Stimulated activated CD8-positive, alpha-beta memory T cell treated with anti-CD3 and anti-CD28 coated beads, Interleukin-2, amount 100 ng/mL, for 1 hour (primary cell): ENCODE measurements around the gene FOXJ3.

Experiments used
- DNase-seq, 2 donors: peaks; one replicate each; pipeline ENCODE4 v3.0.0-alpha.2; 2020; ENCODE audit warnings: low read depth in 2 of 2

The FOXJ3 gene

DNA sequence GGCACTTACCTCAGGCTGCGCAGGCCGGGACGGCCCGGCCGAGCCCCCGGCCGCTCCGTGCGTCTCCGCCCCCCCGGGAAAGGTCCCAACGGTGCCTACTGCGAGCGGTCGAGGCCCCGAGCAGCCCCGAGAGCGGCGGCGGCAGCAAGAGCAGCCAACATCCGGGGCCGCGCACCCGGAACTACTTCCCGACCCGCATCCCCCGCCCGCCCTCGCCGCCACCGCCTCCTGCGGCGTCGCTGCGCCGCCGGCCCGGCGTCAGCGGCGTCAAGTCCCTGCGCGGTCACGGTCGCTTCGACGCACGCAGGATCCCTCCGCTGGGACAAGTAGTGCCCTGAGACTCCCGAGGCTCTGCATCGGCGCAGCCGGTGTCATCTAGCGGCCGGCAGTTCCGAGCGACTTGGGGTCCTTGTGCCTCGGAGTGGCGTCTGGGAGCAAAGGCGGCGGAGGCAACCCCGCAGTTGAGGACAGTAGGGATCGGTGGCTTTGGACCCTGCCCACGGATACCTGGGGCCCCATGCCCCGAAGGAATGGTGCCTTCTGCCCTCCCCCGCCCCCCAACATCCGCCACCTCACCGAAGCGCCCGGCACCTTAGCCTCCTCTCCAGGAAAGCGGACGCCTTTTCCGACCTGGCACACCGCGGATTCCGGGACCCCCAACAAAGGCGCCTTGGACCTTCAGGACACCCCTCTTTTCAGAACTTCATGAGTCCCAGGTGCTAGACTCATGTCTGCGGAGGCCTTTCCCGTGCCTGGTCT lies at the start of gene FOXJ3:
Gene FOXJ3 (minus strand): TSS at position 186 of the 759 bp plus-strand sequence. CDS start 24,142 bp downstream, outside the sequence.
- peak; percentile 87 for DNase-seq

GRCh38 chr1:42381280-42381673 lies 46.2 kb upstream of the FOXJ3 start:
- DNase-seq = no peak

DNA sequence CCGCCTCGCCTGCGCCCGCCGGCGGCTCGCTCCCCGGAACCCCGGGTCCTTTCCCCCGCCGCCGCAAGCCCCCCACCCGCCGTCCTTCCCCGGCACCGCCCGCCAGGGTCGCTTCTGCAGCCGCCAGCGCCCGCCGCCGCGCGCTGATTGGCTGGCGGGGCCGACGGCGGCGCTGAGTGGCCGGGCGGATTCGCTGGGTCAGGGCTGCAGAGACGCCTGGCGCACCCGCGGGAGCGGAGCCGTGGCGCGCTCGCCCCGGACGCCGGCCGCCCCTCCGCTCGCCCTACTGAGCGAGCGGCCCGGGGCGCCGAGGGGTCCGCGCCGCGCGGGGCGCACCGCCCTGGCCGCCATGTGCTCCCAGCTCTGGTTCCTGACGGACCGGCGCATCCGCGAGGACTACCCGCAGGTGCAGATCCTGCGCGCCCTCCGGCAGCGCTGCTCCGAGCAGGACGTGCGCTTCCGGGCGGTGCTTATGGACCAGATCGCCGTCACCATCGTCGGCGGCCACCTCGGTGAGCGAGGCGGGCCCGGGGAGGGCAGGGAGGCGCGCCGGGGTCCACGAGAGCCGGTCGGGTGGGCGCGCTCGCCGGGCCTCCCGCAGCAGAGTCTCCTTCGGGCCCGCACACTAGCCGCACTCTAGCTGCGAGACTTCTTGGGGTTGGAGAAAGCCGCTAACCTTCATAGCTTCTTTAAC lies 45.7 kb upstream of the FOXJ3 start, which contains the start of gene RIMKLA:
Gene RIMKLA (plus strand): TSS at position 207 of the 694 bp plus-strand sequence. CDS start 143 bp downstream, at position 350.
- no peak for DNase-seq

GRCh38 chr1:42379794-42380585 lies 45.0 kb upstream of the FOXJ3 start:
- no peak for DNase-seq

DNA sequence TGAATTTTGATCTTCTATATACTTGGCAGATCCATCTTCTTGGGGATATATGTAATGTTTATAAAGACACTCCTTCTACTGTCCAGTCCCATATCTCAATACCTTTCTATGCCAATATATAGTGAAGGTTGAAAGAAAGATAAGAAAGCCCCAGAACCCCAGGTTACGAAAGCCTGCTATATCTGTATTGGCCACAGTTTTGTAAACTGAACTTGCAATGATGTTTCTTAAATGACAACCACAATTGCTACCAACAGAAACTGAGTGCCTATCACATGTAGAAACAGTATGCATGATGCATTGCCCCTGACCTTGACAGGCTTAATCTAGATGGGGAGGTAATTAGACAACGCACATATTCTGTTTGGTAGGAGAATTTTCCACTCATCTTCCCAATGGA lies 37.8 kb upstream of the FOXJ3 start:
- no peak for DNase-seq

DNA sequence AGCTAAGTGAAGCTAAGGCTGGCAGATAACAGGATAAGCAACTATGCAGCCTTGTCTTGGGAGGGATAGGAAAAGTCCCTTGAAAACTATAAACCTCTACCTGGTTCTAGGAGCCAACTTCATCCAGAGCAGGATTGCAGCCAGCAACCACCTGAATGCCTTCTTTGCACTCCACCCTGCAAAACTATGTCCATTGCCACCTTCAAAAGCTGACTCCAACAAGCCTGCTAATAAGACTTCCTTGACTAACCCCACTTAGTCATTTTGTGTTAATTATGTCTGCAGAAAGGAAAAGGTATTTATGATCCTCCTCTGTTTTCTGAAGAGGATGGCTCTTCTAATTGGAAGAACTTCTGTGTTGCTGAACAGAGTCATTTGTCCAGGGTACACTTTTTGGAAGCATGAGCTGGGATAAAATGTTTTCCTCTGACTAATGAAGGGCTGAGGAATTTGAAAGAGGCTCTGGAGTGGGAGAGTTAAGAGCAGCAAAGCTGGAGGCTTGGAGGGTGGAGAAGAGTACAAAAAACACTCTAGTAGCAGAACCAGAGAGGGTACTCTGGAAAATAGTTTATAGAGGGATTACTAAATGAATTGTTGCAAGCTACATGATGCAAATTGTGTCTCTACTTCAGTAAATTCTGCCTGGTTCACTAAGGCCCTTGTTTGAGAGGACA lies 36.0 kb upstream of the FOXJ3 start:
- no peak for DNase-seq

- DNase-seq = no peak
Observed at GRCh38 chr1:42369471-42369870, 34.4 kb upstream of the FOXJ3 start.

GRCh38 chr1:42368096-42368795 lies 33.2 kb upstream of the FOXJ3 start:
- DNase-seq = no peak

GRCh38 chr1:42365118-42365517 lies 30.1 kb upstream of the FOXJ3 start:
- DNase-seq = no peak

DNA sequence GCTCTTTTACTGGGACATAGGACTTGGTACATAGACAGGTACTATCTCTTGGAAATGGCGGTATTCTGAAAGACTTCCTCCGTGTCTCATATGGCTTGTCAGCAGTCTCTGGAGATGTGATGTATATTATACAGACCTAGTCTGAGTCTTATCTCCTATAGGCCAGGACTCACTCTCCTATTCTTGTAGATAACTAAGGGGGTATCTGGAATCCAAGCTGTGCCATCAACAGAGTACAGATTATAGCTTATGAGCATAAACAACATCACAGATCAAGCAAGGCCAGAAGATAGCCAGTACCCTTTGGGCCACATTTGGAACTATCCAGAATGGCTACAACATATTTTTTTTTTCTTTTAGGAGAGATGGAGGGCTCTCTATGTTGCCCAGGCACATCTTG lies 29.5 kb upstream of the FOXJ3 start:
- no peak for DNase-seq

- DNase-seq = no peak
Observed at GRCh38 chr1:42364089-42364488, 29.1 kb upstream of the FOXJ3 start.

- no peak for DNase-seq
Observed at GRCh38 chr1:42359466-42359865, 24.4 kb upstream of the FOXJ3 start.

DNA sequence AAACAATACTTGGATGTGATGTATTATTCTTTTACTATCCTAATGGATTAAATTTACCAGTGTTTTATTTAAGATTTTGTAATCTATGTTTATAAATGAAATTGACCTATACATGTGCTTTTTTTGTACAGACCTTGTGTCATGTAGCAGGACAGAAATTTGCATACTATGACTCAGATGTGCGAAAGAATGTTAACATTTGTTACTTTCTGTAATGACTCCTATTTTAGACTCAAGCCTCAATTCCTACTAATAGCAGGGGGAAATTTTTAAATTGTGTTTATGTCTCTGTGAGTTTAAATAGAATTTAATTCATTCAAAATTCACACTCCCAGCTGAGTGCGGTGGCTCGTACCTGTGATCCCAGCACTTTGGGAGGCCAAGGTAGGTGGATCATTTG lies 23.8 kb upstream of the FOXJ3 start:
- DNase-seq = no peak

GRCh38 chr1:42350086-42350485 lies 15.1 kb upstream of the FOXJ3 start:
- DNase-seq = no peak

DNA sequence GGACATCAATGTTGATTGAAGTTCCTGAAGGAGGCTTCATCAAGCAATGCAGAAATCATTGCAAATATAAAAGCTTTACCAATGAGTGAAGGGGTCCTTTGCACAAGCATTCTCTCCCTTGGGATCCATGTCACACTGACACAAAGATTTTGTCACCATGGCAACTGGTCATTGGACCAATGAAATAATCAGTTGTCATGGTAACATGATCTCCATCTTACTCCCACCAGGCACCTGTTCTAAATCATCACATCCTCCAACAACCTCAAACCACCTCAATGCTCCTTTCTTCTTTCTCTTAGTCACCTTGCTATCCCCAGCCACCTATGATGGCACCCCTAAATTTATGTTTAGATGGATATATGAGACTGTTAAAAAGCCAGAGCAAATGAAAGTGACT lies 13.5 kb upstream of the FOXJ3 start:
- no peak for DNase-seq

GRCh38 chr1:42343049-42343448 lies 8.0 kb upstream of the FOXJ3 start:
- no peak for DNase-seq

GRCh38 chr1:42340901-42341300 lies 5.9 kb upstream of the FOXJ3 start:
- DNase-seq = no peak

DNA sequence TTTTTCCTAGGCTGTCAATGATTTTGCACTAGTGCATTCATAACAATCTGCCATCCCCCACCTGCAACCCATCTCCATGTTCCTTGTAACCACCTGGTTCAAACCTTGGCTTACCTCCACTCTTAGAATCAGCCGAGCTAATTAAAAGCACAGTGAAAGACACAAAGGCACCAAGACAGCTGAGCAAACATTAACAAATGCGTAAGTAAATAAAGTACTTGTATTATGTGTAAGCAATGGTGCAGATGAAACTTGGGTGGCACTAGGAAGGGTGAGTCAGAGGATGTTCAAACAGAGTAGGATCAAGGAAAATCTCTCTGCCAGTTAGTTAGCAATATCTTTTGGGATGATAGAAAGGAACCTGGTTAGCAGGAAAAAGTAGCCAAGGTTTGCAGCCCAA lies 5.1 kb upstream of the FOXJ3 start:
- DNase-seq = no peak

GRCh38 chr1:42336978-42337377 lies 1.9 kb upstream of the FOXJ3 start:
- no peak for DNase-seq

DNA sequence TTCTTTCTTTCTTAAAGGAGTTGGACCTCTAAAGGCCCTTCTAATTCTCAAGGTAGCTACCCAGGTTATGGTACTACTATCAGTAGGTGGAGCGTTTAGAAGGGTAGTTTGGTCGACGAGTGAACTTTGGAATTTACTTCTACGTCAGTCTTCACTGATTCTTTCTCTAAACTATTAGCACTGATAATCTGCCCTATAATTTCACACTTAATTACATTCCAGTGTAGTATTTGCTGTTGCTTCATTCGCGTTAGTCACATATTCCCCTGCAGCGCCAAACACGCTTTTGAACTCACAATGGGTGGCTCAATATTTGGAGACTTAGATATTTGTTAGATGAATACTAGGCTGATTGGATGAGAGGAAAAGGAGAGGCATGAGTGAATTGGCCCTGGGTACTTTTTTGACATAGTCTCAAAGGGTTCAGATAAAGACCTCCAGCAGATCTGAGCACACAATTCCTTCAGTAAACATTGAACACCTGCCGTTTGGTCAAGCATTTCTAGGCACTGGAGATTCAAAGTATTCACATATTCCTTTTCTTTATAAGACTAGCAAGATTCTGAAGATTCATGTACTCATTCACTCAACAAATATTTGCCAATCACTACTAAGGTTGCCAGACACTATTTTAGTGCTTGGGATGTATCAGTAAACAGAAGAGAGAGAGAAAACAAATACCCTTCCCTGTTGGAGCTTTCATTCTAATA lies 929 bp upstream of the FOXJ3 start:
- no peak for DNase-seq
